WTC11 (cell line): ENCODE data around the gene JMJD8.

Experiments used
- CTCF ChIP-seq: fragments of 200-600 bp; IDR thresholded peaks from 2 replicates; pipeline ENCODE4 v1.8.0; 2022; ENCODE audit warnings: antibody characterized with exemption
- ESRRA ChIP-seq: sonication (generic); formaldehyde crosslinking; IDR thresholded peaks from 2 replicates; pipeline ENCODE4 v1.8.1; 2022; ENCODE audit warnings: mild to moderate bottlenecking, missing genetic modification reagents, borderline replicate concordance
- IRF1 ChIP-seq: sonication (generic); formaldehyde crosslinking; IDR thresholded peaks from 2 replicates; pipeline ENCODE4 v1.8.0; 2023; ENCODE audit warnings: missing genetic modification reagents
- KAT7 ChIP-seq: sonication (generic); formaldehyde crosslinking; IDR thresholded peaks from 2 replicates; pipeline ENCODE4 v1.8.1; 2023; ENCODE audit warnings: missing genetic modification reagents, mild to moderate bottlenecking, borderline replicate concordance
- NFYB ChIP-seq: sonication (generic); formaldehyde crosslinking; conservative IDR thresholded peaks from 2 replicates; pipeline ENCODE4 v1.8.0; 2022; ENCODE audit warnings: low read depth, missing genetic modification reagents
- NR2C2 ChIP-seq: sonication (generic); formaldehyde crosslinking; IDR thresholded peaks from 2 replicates; pipeline ENCODE4 v1.8.0; 2022; ENCODE audit warnings: mild to moderate bottlenecking, missing genetic modification reagents
- NR3C1 ChIP-seq: sonication (generic); formaldehyde crosslinking; conservative IDR thresholded peaks from 2 replicates; pipeline ENCODE4 v1.8.1; 2023; ENCODE audit warnings: low read depth, mild to moderate bottlenecking, missing genetic modification reagents
- RELA ChIP-seq: sonication (generic); formaldehyde crosslinking; IDR thresholded peaks from 2 replicates; pipeline ENCODE4 v1.8.1; 2022; ENCODE audit warnings: missing genetic modification reagents, mild to moderate bottlenecking, borderline replicate concordance
- SMAD3 ChIP-seq: sonication (generic); formaldehyde crosslinking; IDR thresholded peaks from 2 replicates; pipeline ENCODE4 v1.8.0; 2022; ENCODE audit warnings: missing genetic modification reagents, mild to moderate bottlenecking, borderline replicate concordance
- TEAD4 ChIP-seq: sonication (generic); formaldehyde crosslinking; IDR thresholded peaks from 2 replicates; pipeline ENCODE4 v1.8.0; 2022; ENCODE audit warnings: mild to moderate bottlenecking, missing genetic modification reagents
- TF ChIP-seq, protein P1 (sequence below): sonication (generic); formaldehyde crosslinking; IDR thresholded peaks from 2 replicates; pipeline ENCODE4 v1.8.0; 2022; ENCODE audit warnings: mild to moderate bottlenecking, missing genetic modification reagents
- TF ChIP-seq, protein P2 (sequence below): sonication (generic); formaldehyde crosslinking; IDR thresholded peaks from 2 replicates; pipeline ENCODE4 v1.8.1; 2022; ENCODE audit warnings: mild to moderate bottlenecking, moderate library complexity, missing genetic modification reagents

GRCh38 chr16:693364-693763 lies 9.2 kb upstream of the JMJD8 start:
- TF ChIP-seq CTCF (no peak), KAT7 (CRISPR knock-in tag) (no peak), SMAD3 (no peak), TEAD4 (CRISPR knock-in tag) (no peak), NR2C2 (CRISPR knock-in tag) (no peak), ESRRA (CRISPR knock-in tag) (no peak), NFYB (CRISPR knock-in tag) (no peak), RELA (CRISPR knock-in tag) (no peak), IRF1 (CRISPR knock-in tag) (no peak), NR3C1 (CRISPR knock-in tag) (no peak)
- TF ChIP-seq, protein P1, sequence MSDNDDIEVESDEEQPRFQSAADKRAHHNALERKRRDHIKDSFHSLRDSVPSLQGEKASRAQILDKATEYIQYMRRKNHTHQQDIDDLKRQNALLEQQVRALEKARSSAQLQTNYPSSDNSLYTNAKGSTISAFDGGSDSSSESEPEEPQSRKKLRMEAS (CRISPR knock-in tag): no peak
- TF ChIP-seq, protein P2, sequence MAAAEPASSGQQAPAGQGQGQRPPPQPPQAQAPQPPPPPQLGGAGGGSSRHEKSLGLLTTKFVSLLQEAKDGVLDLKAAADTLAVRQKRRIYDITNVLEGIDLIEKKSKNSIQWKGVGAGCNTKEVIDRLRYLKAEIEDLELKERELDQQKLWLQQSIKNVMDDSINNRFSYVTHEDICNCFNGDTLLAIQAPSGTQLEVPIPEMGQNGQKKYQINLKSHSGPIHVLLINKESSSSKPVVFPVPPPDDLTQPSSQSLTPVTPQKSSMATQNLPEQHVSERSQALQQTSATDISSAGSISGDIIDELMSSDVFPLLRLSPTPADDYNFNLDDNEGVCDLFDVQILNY: no peak
